ENCODE data around the gene VDR.
"Not testable (repeated sequence)": the region's sequence is repeated elsewhere in the genome, so short reads cannot be mapped to it uniquely, and the experiment has no call there.

DNA sequence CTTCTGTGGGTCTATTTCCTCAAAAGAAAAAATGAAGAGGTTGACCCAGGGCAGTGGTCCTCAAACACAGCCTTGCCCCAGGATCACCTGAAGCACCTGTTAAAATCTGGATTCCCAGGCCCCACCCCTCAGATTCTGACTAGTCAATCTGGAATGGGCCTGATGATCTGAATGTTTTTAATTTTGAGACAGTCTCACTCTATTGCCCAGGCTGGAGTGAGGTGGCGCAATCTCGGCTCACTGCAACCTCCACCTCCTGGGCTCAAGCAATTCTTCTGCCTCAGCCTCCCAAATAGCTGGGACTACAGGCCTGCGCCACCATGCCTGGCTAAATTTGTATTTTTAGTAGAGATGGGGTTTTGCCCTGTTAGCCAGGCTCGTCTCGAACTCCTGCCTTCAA lies 89.3 kb downstream of the VDR start:
- not testable (repeated sequence) for TF ChIP-seq POLR2A (IDR thresholded peaks at IDR 0.05; ENCODE audit: low read length); GATA1 (IDR thresholded peaks at IDR 0.05; ENCODE audit: low read depth, low read length)

Measured in erythroblast (primary cell).